HG03457 (cell line): Measurements from ENCODE around the gene SLC22A12.
"Not testable (repeated sequence)": the region's sequence is repeated elsewhere in the genome, so short reads cannot be mapped to it uniquely, and the experiment has no call there.

Source experiments
- ATAC-seq: cut with Tn5 transposase; IDR thresholded peaks from one replicate; pipeline ENCODE4 v1.9.1; 2021; ENCODE audit warnings: moderate number of reproducible peaks; ENCODE audit not compliant: unreplicated experiment

Gene SLC22A12

DNA sequence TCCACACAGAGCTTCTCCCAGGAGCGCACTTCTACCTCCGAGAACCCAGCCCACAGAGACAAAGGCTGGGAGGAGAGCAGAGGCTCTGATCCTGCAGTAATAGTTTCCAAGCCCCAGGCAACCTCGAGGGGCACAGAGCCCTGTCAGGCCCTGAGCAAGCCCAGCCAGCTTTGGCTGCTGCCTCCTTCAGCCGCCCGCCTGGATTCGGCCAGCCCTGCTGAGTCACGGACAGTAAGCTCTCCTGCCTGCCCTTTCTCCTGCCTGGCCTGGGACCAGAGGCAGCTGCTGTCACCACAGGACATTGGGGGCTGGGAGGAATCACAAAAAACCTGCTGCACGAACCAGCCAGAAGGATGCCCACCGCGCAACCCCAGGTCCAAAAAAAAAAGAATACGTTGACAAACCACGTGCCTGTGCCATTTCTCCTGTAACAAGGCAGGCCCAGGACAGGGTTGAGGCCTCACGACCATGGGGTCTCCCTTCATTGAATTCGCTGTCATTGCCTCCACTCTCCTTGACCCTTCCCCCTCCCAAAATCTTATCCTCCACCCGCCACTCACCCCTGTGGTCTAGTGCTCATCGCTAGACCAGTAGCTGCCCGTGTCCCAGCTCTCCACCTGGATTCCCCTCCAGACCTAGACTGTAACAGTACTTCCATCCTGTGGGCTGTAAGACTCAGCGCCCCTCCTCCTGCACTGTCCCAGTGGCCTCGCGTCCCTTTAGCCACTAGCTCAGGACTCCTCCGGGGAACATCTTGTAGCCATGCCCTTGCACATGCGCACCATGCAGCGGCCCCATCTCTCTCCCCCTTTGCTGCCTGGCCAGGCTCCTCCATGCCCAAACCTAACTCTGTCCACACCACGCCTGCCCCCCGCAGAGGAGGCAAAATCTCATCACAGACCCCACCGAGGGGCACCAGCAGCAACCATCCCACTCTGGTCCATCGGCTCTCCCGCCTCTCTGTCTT, 7.4 kb upstream of the SLC22A12 start:
- no peak for ATAC-seq

DNA sequence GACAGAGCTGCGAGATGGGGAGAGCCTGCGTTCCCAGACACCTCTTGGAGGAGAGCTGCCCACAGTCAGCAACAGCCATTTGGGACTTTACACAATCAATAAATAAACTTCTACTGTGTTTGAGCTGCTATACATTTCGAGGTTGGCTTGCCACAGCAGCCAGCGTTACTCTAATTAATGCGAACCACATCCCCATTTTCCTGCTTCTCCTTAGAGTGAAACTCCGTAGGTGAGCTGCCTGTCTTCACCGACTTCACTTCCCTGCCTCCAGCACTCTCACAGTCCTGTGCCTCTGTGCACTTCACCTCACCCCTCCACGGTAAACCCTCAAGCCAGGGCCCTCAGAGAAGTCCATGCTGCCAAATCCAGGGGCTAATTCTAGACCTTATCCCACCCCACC, 5.9 kb upstream of the SLC22A12 start:
- ATAC-seq = no peak

DNA sequence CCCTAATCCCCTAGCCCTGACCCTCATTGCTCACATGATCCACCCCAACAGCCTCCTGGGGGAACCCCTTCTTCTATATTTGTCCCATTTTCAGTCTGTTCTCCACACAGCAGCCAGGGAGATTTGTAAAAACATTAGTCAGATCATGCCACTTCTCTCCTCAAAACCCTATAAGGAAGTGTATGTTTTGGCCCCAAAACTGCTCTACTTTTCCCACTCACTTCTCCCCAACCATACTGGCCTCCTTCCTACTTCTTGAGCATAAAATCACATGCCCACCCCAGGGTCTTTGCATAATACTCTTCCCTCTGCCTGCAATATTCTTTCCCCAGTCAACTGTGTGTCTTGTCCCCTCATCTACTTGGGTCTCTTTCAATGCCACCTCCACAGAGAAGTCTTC, 4.7 kb upstream of the SLC22A12 start:
- no peak for ATAC-seq

- no peak for ATAC-seq
These were observed 2.3 kb upstream of the SLC22A12 start for GRCh38 chr11:64588701-64589100.

- no peak for ATAC-seq
These were observed 525 bp downstream of the SLC22A12 start for GRCh38 chr11:64591257-64592233.

GRCh38 chr11:64592234-64592615, 1.2 kb downstream of the SLC22A12 start:
- no peak for ATAC-seq

DNA sequence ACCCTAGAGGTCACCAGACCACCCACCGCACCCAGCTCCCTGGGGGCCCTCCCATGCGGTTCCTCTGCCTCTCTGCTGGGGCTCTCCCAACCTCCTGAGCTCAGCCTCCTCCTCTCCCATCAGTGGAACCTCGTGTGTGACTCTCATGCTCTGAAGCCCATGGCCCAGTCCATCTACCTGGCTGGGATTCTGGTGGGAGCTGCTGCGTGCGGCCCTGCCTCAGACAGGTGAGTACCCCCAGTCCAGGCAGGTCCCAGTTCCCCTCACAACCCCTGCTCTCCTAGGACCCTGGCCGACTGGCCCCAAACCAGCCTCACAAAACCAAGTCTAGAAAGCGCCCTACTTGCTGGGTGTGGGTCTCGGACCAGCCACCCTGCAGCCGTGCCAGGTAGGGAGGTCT, 1.6 kb downstream of the SLC22A12 start:
- no peak for ATAC-seq

DNA sequence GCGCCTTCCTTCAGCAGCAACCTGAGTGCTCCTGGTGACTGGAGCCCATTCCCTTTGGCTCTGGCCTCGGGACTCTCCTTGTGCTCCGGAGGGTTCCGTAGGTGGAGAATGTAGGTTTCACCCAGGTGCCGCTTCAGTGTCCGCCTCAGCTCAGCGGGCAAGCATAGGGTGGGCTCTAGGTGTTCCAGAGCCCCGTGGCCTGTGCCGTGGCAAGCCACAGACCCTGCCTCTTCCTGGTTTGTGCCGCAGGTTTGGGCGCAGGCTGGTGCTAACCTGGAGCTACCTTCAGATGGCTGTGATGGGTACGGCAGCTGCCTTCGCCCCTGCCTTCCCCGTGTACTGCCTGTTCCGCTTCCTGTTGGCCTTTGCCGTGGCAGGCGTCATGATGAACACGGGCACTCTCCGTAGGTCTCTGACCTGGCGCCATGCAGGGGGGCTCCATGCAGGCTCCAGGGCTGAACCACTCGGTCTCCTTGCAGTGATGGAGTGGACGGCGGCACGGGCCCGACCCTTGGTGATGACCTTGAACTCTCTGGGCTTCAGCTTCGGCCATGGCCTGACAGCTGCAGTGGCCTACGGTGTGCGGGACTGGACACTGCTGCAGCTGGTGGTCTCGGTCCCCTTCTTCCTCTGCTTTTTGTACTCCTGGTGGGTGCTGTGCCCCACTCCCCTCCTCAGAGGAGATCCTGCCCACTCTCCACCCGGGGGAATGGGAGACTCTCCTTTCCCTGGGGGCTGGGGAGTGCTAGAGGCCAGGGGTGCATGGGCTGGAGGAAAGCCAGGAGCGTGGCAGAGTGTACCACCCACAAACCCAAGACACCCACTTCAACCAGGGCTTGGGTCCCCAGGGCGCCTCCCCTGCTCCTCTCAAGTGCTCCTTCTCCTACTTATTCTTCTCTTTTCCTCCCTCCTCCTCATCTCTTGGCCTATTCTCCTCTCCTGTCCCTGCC, 2.4 kb downstream of the SLC22A12 start:
- ATAC-seq = no peak

DNA sequence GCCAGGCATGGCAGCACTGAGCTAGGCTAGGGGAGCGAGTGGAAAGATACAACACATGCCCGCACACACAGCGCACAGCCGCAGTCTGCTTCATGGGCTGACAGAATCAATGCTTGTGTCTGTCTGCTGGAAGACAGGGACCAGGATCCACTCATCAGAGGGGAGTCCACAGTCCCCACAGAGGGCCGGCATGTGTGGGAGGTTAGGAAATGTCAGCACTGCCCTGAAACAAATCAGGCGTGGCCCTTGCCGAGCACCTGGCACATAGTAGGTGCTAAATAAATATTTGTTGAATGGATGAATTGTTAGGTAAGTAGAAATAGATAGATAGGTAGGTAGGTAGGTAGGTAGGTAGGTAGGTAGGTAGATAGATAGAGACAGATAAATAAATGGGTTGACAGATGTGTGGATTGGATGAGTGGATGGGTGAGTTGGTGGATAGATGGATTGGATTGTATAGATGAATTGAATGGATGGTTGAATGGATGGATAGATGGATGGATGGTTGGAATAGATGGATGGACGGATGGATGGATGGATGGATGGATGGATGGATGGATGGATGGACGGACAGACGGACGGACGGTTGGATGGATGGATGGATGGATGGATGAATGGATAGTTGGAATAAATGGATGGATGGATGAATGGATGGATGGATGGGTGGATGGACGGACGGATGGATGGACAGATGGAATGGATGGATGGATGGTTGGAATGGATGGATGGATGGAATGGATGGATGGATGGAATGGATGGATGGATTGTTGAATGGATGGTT, 3.3 kb downstream of the SLC22A12 start:
- ATAC-seq = no peak

- ATAC-seq = not testable (repeated sequence)
These were observed 4.9 kb downstream of the SLC22A12 start for GRCh38 chr11:64595922-64596321.

GRCh38 chr11:64597671-64598101, 6.7 kb downstream of the SLC22A12 start:
- no peak for ATAC-seq

DNA sequence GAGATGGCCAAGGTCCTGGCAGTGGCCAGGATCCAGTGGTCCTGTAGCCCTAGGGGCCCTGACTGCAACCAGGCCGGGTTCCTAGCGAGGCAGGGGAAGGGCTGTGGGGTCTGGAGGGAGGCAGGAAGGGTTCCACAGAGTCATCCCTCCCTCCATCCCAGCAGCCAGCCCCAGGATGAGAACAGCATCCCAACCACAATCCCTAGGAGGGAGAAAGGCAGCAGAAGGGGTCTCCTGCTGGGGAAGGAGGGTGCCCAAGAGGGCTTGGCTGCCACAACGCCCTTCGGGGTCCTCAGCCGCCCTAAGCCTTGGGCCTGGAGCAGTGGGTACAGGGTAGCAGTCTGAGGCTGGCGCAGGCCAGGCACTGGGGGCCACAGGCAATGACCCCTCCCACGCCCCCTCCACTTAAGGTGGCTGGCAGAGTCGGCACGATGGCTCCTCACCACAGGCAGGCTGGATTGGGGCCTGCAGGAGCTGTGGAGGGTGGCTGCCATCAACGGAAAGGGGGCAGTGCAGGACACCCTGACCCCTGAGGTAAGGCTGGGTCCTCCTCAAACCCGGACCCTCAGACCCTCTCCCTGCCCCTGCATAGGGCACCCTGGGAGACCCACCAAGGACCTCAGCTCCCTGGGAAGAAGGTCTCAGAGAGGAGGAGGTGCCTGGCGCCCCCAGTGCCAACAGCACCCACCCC, 7.2 kb downstream of the SLC22A12 start:
- ATAC-seq = no peak

DNA sequence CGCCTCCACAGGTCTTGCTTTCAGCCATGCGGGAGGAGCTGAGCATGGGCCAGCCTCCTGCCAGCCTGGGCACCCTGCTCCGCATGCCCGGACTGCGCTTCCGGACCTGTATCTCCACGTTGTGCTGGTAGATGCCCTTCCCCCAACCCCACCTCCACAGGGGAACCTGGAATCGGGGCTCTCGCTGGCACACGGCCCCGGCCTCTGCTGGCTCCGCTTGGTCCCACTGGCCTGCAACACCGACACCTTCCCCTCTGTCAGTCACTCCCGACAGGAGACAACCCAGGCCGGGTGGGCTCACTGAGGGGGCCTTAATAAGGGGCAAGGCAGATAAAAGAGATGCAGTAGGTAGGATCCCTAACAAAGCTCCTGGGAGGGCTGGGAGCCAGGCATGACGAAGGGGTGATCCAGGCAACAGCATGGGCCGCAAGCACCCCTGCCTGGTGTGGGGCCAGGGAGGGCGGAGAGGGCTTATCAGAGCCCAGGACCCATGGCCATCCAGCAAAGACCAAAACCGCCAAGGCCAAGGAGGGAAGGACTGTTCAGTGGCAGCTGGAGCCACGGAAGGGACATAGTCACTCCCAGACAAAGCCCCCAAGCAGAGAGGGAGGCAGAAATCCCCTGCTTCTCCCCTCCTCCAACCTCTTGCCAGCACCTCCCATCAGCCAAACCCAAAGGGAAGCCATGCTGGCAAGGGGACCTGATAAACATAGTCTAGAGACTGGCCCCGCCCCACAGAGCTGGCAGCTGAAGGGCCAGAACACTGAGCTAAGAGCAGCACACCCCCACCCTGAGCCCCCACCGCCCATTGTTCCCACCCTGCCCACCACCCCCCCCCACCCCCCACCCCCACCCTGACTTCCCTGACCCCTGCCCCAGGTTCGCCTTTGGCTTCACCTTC, 8.0 kb downstream of the SLC22A12 start:
- ATAC-seq = no peak

DNA sequence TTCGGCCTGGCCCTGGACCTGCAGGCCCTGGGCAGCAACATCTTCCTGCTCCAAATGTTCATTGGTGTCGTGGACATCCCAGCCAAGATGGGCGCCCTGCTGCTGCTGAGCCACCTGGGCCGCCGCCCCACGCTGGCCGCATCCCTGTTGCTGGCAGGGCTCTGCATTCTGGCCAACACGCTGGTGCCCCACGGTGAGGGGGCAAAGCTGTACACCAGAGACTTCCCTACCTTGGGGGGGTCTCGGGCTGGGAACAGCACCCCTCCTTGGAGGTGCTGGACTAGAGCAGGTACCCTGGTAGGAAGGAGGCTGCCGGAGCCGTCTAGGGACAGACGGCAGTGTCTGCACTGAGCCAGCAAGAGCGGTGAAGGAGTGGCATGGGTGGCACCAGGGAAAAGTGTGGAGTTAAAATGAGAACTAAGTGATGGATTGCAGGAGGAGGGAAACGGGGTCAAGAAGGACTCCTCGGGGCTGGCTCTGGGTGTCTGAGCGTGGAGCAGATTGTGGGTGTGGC, 8.7 kb downstream of the SLC22A12 start:
- ATAC-seq = no peak

- ATAC-seq = no peak
These were observed 9.4 kb downstream of the SLC22A12 start for GRCh38 chr11:64600281-64600992.

- ATAC-seq = no peak
These were observed 10.8 kb downstream of the SLC22A12 start for GRCh38 chr11:64601605-64602465.
